Endodermal cell (in vitro differentiated cells): ENCODE data around the gene OGG1. TPM values are rescaled to one million over a fixed set of nuclear protein-coding genes. Genes with fewer than 3 reads are reported as not detected.

ENCODE experiments used
- DNase-seq: peaks from one replicate; pipeline ENCODE4 v3.0.0-alpha.2; 2017
- H3K27ac ChIP-seq: 2 replicates; pipeline ENCODE4 v1.5.1; 2013; ENCODE audit warnings: mild to moderate bottlenecking, low read depth, low read length, moderate library complexity
- H3K27me3 ChIP-seq: 2 replicates; pipeline ENCODE4 v1.6.1; 2013; ENCODE audit warnings: mild to moderate bottlenecking, low read length, moderate library complexity; ENCODE audit not compliant: insufficient read depth, control insufficient read depth, poor library complexity, severe bottlenecking
- H3K36me3 ChIP-seq: 2 replicates; pipeline ENCODE4 v1.7.0; 2013; ENCODE audit warnings: mild to moderate bottlenecking, low read length, moderate library complexity; ENCODE audit not compliant: control insufficient read depth, insufficient read depth
- H3K4me1 ChIP-seq: one replicate; pipeline ENCODE4 v1.7.0; 2013; ENCODE audit warnings: low read length; ENCODE audit not compliant: control insufficient read depth, insufficient read depth
- H3K4me3 ChIP-seq: 2 replicates; pipeline ENCODE4 v1.5.1; 2013; ENCODE audit warnings: mild to moderate bottlenecking, low read length, moderate library complexity
- H3K9ac ChIP-seq: 2 replicates; pipeline ENCODE4 v1.6.1; 2013; ENCODE audit warnings: mild to moderate bottlenecking, low read length, moderate library complexity; ENCODE audit not compliant: poor library complexity, severe bottlenecking; ENCODE audit errors: extremely low read depth
- H3K9me3 ChIP-seq: 2 replicates; pipeline ENCODE4 v1.6.1; 2013; ENCODE audit warnings: mild to moderate bottlenecking, low read length, moderate library complexity; ENCODE audit not compliant: control insufficient read depth
- H3K27ac Mint-ChIP-seq: 2 replicates; pipeline ENCODE4 v1.8.0; 2020; ENCODE audit warnings: mixed read lengths
- H3K27me3 Mint-ChIP-seq: 2 replicates; pipeline ENCODE4 v1.8.0; 2021; ENCODE audit warnings: mild to moderate bottlenecking, mixed read lengths; ENCODE audit not compliant: insufficient read depth
- H3K36me3 Mint-ChIP-seq: 2 replicates; pipeline ENCODE4 v1.8.0; 2020; ENCODE audit warnings: low read depth, mixed read lengths
- H3K4me1 Mint-ChIP-seq: 2 replicates; pipeline ENCODE4 v1.8.0; 2020; ENCODE audit warnings: mixed read lengths
- H3K4me3 Mint-ChIP-seq: 2 replicates; pipeline ENCODE4 v1.8.0; 2020; ENCODE audit warnings: mild to moderate bottlenecking, moderate library complexity, mixed read lengths
- H3K9me3 Mint-ChIP-seq: 2 replicates; pipeline ENCODE4 v1.8.0; 2020; ENCODE audit warnings: mild to moderate bottlenecking, mixed read lengths
- WGBS, 2 experiments: methylation state at CpG; one replicate each; pipeline versions ENCODE4 v1.1.5 to v1.1.7; 2013; ENCODE audit warnings: missing lambda C conversion rate in 2 of 2, mixed read lengths in 1 of 2; ENCODE audit not compliant: insufficient coverage in 1 of 2, insufficient read length in 1 of 2; 5-methylcytosine and 5-hydroxymethylcytosine counted together
- total RNA-seq, 2 donors: library from RNA; stranded (reverse); fragmentation: NEBNext Ultra II Directional in 1 of 2; extraction: Animal tissue kit (Norgen Biotek cat#: 25700) in 1 of 2; gene quantifications; 2 replicates in 1 of 2; 3 replicates in 1 of 2; pipeline ENCODE4 v1.2.1, GENCODE V29; 2021
- TF ChIP-seq, protein P1 (sequence below): fragments of 200-600 bp; sonication (generic); conservative IDR thresholded peaks from 2 replicates; pipeline ENCODE4 v1.5.0; 2021; ENCODE audit warnings: antibody characterized with exemption, mild to moderate bottlenecking

The OGG1 gene
- total RNA-seq, 2 donors from 2014 or later = 28.6 to 34.0 TPM

DNA sequence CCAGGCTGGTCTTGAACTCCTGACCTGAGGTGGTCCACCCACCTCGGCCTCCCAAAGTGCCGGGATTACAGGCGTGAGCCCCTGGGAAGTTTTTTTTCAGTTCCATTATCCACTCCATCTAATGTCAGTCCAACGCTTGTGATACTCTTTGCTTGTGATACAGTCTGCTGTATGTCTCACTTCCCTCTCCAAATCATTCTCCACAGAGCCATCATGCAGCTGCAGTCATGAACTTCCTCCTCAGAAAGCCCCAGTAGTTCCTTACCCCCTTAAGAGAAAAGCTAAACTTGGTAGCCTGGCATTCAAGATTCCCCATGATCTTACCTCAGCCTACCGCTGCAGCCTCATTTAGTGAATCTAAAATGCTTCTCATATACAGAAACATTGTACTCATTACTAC lies 45.5 kb downstream of the OGG1 start:
- Histone ChIP-seq H3K9ac (no peak overlapping the region), H3K9me3 (no peaks in the 10 kb centered on the region), H3K4me3 (no peak overlapping the region), H3K27me3 (no peaks in the 10 kb centered on the region), H3K36me3 (peaks cover 54% of the 10 kb centered on the region), H3K27ac (no peak overlapping the region), H3K4me1 (no peaks in the 10 kb centered on the region)
- no peaks in the 10 kb centered on the region for H3K9me3 Mint-ChIP-seq
- no peak for DNase-seq
- H3K36me3 Mint-ChIP-seq = peaks cover 44% of the 10 kb centered on the region
- H3K27me3 Mint-ChIP-seq = no peaks in the 10 kb centered on the region
- H3K27ac Mint-ChIP-seq = peak overlapping the region; percentile 75
- WGBS, 2 experiments = 85 to 93% methylated on average over 2 to 5 of the region's 5 CpGs
- H3K4me1 Mint-ChIP-seq = peaks cover 11% of the 10 kb centered on the region
- no peak overlapping the region for H3K4me3 Mint-ChIP-seq
- TF ChIP-seq, protein P1, sequence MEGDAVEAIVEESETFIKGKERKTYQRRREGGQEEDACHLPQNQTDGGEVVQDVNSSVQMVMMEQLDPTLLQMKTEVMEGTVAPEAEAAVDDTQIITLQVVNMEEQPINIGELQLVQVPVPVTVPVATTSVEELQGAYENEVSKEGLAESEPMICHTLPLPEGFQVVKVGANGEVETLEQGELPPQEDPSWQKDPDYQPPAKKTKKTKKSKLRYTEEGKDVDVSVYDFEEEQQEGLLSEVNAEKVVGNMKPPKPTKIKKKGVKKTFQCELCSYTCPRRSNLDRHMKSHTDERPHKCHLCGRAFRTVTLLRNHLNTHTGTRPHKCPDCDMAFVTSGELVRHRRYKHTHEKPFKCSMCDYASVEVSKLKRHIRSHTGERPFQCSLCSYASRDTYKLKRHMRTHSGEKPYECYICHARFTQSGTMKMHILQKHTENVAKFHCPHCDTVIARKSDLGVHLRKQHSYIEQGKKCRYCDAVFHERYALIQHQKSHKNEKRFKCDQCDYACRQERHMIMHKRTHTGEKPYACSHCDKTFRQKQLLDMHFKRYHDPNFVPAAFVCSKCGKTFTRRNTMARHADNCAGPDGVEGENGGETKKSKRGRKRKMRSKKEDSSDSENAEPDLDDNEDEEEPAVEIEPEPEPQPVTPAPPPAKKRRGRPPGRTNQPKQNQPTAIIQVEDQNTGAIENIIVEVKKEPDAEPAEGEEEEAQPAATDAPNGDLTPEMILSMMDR = no peak

DNA sequence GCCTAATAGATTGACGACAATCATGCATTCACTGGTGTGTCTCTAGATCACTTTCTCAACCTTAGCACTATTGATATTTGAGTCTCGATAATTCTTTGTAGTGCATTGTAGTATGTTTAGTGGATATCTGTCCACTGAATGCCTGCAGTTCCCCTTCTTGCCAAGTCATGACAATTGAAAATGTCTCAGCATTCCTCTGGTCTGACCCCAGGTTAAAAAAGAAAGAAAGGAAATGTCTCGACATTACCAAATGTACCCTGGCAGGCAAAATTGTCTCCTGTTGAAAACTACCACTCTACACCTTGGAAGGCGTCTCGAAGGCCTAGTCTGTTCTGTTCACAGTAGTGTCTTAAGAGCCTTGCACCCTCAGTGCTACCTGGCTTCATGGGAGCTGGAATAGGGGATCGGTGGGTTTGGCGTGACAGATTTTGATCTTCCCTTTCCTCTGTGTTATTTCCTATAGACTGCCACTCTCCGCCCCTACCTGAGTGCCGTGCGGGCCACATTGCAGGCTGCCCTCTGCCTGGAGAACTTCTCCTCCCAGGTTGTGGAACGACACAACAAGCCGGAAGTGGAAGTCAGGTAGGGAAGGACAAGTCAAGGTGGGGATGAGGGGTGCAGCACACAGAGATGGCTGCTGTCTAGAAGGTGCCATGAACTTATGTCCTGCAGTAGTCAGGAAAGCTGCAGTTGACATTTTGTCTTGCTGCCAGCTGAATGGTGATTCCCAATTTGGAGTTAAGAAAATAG lies 47.6 kb downstream of the OGG1 start:
- H3K9ac ChIP-seq = no peak overlapping the region
- no peaks in the 10 kb centered on the region for H3K9me3 Mint-ChIP-seq
- no peak overlapping the region for H3K27ac ChIP-seq
- no peak overlapping the region for H3K27ac Mint-ChIP-seq
- no peaks in the 10 kb centered on the region for H3K4me1 ChIP-seq
- H3K36me3 Mint-ChIP-seq = peaks cover 55% of the 10 kb centered on the region
- WGBS, 2 experiments = 91 to 96% methylated on average over 8 to 12 of the region's 12 CpGs
- no peak overlapping the region for H3K4me3 ChIP-seq
- H3K36me3 ChIP-seq = peaks cover 62% of the 10 kb centered on the region
- DNase-seq = no peak
- H3K27me3 ChIP-seq = no peaks in the 10 kb centered on the region
- H3K4me1 Mint-ChIP-seq = peaks cover 7% of the 10 kb centered on the region
- TF ChIP-seq, protein P1 = no peak
- no peak overlapping the region for H3K4me3 Mint-ChIP-seq
- no peaks in the 10 kb centered on the region for H3K27me3 Mint-ChIP-seq
- no peaks in the 10 kb centered on the region for H3K9me3 ChIP-seq

- 97 to 100% methylated on average over 3 to 5 of the region's 5 CpGs for WGBS, 2 experiments
- Histone ChIP-seq H3K4me1 (no peaks in the 10 kb centered on the region), H3K27me3 (no peaks in the 10 kb centered on the region), H3K9me3 (no peaks in the 10 kb centered on the region), H3K9ac (no peak overlapping the region), H3K36me3 (peaks cover 80% of the 10 kb centered on the region), H3K27ac (no peak overlapping the region), H3K4me3 (no peak overlapping the region)
- H3K4me3 Mint-ChIP-seq = no peak overlapping the region
- H3K27ac Mint-ChIP-seq = no peak overlapping the region
- no peaks in the 10 kb centered on the region for H3K9me3 Mint-ChIP-seq
- no peaks in the 10 kb centered on the region for H3K4me1 Mint-ChIP-seq
- TF ChIP-seq, protein P1 = peak; percentile 69
- DNase-seq = peak; percentile 63
- peaks cover 75% of the 10 kb centered on the region for H3K36me3 Mint-ChIP-seq
- H3K27me3 Mint-ChIP-seq = no peaks in the 10 kb centered on the region
Measured at GRCh38 chr3:9800529-9800928, 50.8 kb downstream of the OGG1 start.
